Measurements from ENCODE around the gene ORC3.
A peak's percentile ranks its signal among the peaks of the same experiment; 100 is the strongest.
"Not testable (repeated sequence)": the region's sequence is repeated elsewhere in the genome, so short reads cannot be mapped to it uniquely, and the experiment has no call there.

ORC3 gene

GRCh38 chr6:87700397-87701343 is 110.7 kb downstream of the ORC3 start:
- DNase-seq (ENCODE audit: insufficient read length) (no peak), FAIRE-seq (peak; percentile 77)
- TF ChIP-seq POLR2AphosphoS5 (IDR thresholded peaks at IDR 0.05; ENCODE audit: low read depth, low read length) (peak; percentile 14; the same call in 1 of the 2 replicates), TAF1 (IDR thresholded peaks at IDR 0.05; ENCODE audit: borderline replicate concordance, low read depth, low read length) (no peak), POLR2A (IDR thresholded peaks at IDR 0.05; ENCODE audit: low read depth, low read length) (peak; percentile 47; the same call in 1 of the 2 replicates)

GRCh38 chr6:87701344-87701675 is 111.4 kb downstream of the ORC3 start:
- no peak for FAIRE-seq
- DNase-seq (ENCODE audit: insufficient read length), result no peak
- TF ChIP-seq POLR2AphosphoS5 (IDR thresholded peaks at IDR 0.05; ENCODE audit: low read depth, low read length), result no peak
- TF ChIP-seq TAF1 (IDR thresholded peaks at IDR 0.05; ENCODE audit: borderline replicate concordance, low read depth, low read length), result no peak

- TF ChIP-seq POLR2AphosphoS5 (IDR thresholded peaks at IDR 0.05; ENCODE audit: low read depth, low read length) (peak; percentile 99), TAF1 (IDR thresholded peaks at IDR 0.05; ENCODE audit: borderline replicate concordance, low read depth, low read length) (peak; percentile 95), POLR2A (IDR thresholded peaks at IDR 0.05; ENCODE audit: low read depth, low read length) (peak; percentile 98)
- FAIRE-seq (peak; percentile 92), DNase-seq (ENCODE audit: insufficient read length) (peak; percentile 55)
Observed at GRCh38 chr6:87701676-87702588, 112.0 kb downstream of the ORC3 start, which contains the start of gene AKIRIN2. Gene AKIRIN2, minus strand, starts transcription at chr6:87702233. Its CDS starts 549 bp downstream, at chr6:87701684.

GRCh38 chr6:87702589-87702945 is 112.6 kb downstream of the ORC3 start:
- no peak for FAIRE-seq
- TF ChIP-seq POLR2AphosphoS5 (IDR thresholded peaks at IDR 0.05; ENCODE audit: low read depth, low read length) (no peak), TAF1 (IDR thresholded peaks at IDR 0.05; ENCODE audit: borderline replicate concordance, low read depth, low read length) (no peak), POLR2A (IDR thresholded peaks at IDR 0.05; ENCODE audit: low read depth, low read length) (no peak)
- no peak for DNase-seq (ENCODE audit: insufficient read length)

GRCh38 chr6:87703039-87703438 is 113.1 kb downstream of the ORC3 start:
- FAIRE-seq; DNase-seq (ENCODE audit: insufficient read length): not testable (repeated sequence)

- FAIRE-seq (peak; percentile 90), DNase-seq (ENCODE audit: insufficient read length) (no peak)
Observed at GRCh38 chr6:87705070-87705691, 115.2 kb downstream of the ORC3 start.

GRCh38 chr6:87706187-87706966 is 116.4 kb downstream of the ORC3 start:
- FAIRE-seq (no peak), DNase-seq (ENCODE audit: insufficient read length) (no peak)
- TF ChIP-seq POLR2A (IDR thresholded peaks at IDR 0.05; ENCODE audit: low read depth, low read length), result no peak
- no peak for TF ChIP-seq POLR2AphosphoS5 (IDR thresholded peaks at IDR 0.05; ENCODE audit: low read depth, low read length)
- no peak for TF ChIP-seq TAF1 (IDR thresholded peaks at IDR 0.05; ENCODE audit: borderline replicate concordance, low read depth, low read length)

More at GRCh38 chr6:87705070-87705691, 115.2 kb downstream of the ORC3 start:
- TF ChIP-seq POLR2A (IDR thresholded peaks at IDR 0.05; ENCODE audit: low read depth, low read length) (no peak; the same call in 1 of the 2 replicates), POLR2AphosphoS5 (IDR thresholded peaks at IDR 0.05; ENCODE audit: low read depth, low read length) (no peak), TAF1 (IDR thresholded peaks at IDR 0.05; ENCODE audit: borderline replicate concordance, low read depth, low read length) (no peak)

GRCh38 chr6:87708581-87709427 is 118.9 kb downstream of the ORC3 start:
- not testable (repeated sequence) for FAIRE-seq; DNase-seq (ENCODE audit: insufficient read length)

GRCh38 chr6:87710090-87710489 is 120.2 kb downstream of the ORC3 start:
- TF ChIP-seq POLR2AphosphoS5 (IDR thresholded peaks at IDR 0.05; ENCODE audit: low read depth, low read length) (no peak), TAF1 (IDR thresholded peaks at IDR 0.05; ENCODE audit: borderline replicate concordance, low read depth, low read length) (no peak), POLR2A (IDR thresholded peaks at IDR 0.05; ENCODE audit: low read depth, low read length) (no peak)

GRCh38 chr6:87712713-87713112 is 122.8 kb downstream of the ORC3 start:
- not testable (repeated sequence) for FAIRE-seq; DNase-seq (ENCODE audit: insufficient read length)

More at GRCh38 chr6:87710090-87710489, 120.2 kb downstream of the ORC3 start:
- FAIRE-seq, result no peak
- no peak for DNase-seq (ENCODE audit: insufficient read length)

Data from GM12892 (cell line).